Activated B cell treated with CpG ODN at 0.5 μM for 24 hours (primary cell): ENCODE results near the gene NAPSA. TPM values are rescaled to one million over a fixed set of nuclear protein-coding genes. Genes with fewer than 3 reads are reported as not detected.

Experiments used
- ATAC-seq: fragments of 200-7000 bp; cut with Tn5 transposase; one replicate; pipeline ENCODE4 v1.10.0; 2021; ENCODE audit warnings: low read depth, mild to moderate bottlenecking, moderate library complexity
- CTCF ChIA-PET: fragments of 350-600 bp; sonication (Branson Sonifier 250); formaldehyde crosslinking; loops from one replicate; lab custom pipeline; 2021; ENCODE audit warnings: antibody characterized with exemption; lab: Charles Lee
- POLR2A ChIA-PET: fragments of 350-600 bp; sonication (Branson Sonifier 250); formaldehyde crosslinking; loops from one replicate; lab custom pipeline; 2021; ENCODE audit warnings: antibody characterized with exemption; lab: Charles Lee
- DNase-seq: peaks from one replicate; pipeline ENCODE4 v3.0.0; 2022
- H3K27ac Mint-ChIP-seq: one replicate; pipeline ENCODE4 v1.8.0; 2020; ENCODE audit warnings: mixed read lengths
- H3K27me3 Mint-ChIP-seq: one replicate; pipeline ENCODE4 v1.8.0; 2021; ENCODE audit warnings: mixed read lengths
- H3K36me3 Mint-ChIP-seq: one replicate; pipeline ENCODE4 v1.8.0; 2021; ENCODE audit warnings: low read depth, mixed read lengths
- H3K4me1 Mint-ChIP-seq: one replicate; pipeline ENCODE4 v1.8.0; 2021; ENCODE audit warnings: mixed read lengths
- H3K4me3 Mint-ChIP-seq: one replicate; pipeline ENCODE4 v1.8.0; 2020; ENCODE audit warnings: mild to moderate bottlenecking, mixed read lengths
- H3K9me3 Mint-ChIP-seq: one replicate; pipeline ENCODE4 v1.8.0; 2020; ENCODE audit warnings: mixed read lengths
- intact Hi-C: fragments of 100-400 bp; cut with micrococcal nuclease; formaldehyde crosslinking; loops from one replicate; pipeline ENCODE4 v1.15.1; 2024
- total RNA-seq: library from RNA; stranded (reverse); gene quantifications from 2 replicates; pipeline ENCODE4 v1.2.3, GENCODE V29; 2022
- TF ChIP-seq, protein P1 (sequence below): fragments of 200-600 bp; IDR thresholded peaks from one replicate; pipeline ENCODE4 v1.8.0; 2022; ENCODE audit warnings: antibody characterized with exemption, mild to moderate bottlenecking

Gene NAPSA
- total RNA-seq, 1 donor from 2014 or later, result 2.4 TPM

DNA sequence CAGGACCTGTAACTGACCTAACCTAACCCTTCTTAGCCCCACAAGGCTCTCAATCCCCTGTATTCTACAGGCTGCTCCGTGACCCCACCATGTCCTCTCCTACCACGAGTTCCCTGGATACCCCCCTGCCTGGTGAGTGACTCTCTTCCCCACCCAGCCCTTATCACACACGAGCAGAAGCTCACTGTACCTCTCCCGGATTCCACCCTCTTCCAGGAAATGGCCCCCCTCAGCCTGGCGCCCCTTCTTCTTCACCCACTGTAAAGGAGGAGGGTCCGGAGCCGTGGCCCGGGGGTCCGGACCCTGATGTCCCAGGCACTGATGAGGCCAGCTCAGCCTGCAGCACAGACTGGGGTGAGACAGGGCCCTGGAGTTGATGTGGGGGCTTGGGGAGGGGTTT is 12.1 kb upstream of the NAPSA start:
- ATAC-seq, result no peak
- Mint-ChIP-seq H3K4me3 (peak overlapping the region; percentile 99), H3K9me3 (no peaks in the 10 kb centered on the region), H3K4me1 (peaks cover 14% of the 10 kb centered on the region), H3K36me3 (peaks cover 54% of the 10 kb centered on the region), H3K27ac (peak overlapping the region; percentile 78), H3K27me3 (no peaks in the 10 kb centered on the region)
- ChIA-PET CTCF (no interaction called here), POLR2A (interaction anchor here (2.1 kb wide), 1 partner anchor 133 kb away, joined by 12 read pairs; the partner anchor contains the start of gene JOSD2)
- TF ChIP-seq, protein P1, sequence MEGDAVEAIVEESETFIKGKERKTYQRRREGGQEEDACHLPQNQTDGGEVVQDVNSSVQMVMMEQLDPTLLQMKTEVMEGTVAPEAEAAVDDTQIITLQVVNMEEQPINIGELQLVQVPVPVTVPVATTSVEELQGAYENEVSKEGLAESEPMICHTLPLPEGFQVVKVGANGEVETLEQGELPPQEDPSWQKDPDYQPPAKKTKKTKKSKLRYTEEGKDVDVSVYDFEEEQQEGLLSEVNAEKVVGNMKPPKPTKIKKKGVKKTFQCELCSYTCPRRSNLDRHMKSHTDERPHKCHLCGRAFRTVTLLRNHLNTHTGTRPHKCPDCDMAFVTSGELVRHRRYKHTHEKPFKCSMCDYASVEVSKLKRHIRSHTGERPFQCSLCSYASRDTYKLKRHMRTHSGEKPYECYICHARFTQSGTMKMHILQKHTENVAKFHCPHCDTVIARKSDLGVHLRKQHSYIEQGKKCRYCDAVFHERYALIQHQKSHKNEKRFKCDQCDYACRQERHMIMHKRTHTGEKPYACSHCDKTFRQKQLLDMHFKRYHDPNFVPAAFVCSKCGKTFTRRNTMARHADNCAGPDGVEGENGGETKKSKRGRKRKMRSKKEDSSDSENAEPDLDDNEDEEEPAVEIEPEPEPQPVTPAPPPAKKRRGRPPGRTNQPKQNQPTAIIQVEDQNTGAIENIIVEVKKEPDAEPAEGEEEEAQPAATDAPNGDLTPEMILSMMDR, result no peak
- intact Hi-C loops, result loop anchor here (2.0 to 5.0 kb wide), 3 partner anchors 35 to 501 kb away; partner anchors contain the start of genes AKT1S1 and TBC1D17
- DNase-seq, result no peak

DNA sequence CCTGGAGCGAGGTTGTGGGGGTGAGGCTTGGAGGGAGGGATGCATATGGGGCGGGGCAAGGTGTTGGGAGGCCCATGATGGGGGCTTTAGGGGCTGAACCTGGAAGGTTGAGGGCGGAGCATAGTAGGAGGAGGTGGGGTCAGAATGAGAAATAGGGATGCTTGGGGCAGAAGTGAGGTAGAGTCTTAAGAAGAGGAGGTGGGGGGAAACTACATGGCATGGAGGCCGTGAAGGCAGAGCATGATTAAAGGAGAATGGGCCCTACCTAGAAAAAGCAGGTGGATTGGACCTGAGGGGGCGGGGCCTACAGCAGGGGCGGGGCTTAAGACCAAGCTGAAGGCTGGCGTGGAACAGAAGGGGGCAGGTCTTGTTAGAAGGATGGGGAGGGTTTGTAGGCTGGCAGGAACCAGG is 11.6 kb upstream of the NAPSA start:
- H3K9me3 Mint-ChIP-seq, result no peaks in the 10 kb centered on the region
- CTCF ChIA-PET, result no interaction called here
- peak overlapping the region; percentile 78 for H3K27ac Mint-ChIP-seq
- DNase-seq, result no peak
- POLR2A ChIA-PET, result interaction anchor here (1.6 to 3.3 kb wide), 4 partner anchors 8 to 134 kb away, joined by 6 to 20 read pairs (median 14); partner anchors contain the start of genes JOSD2, POLD1 and SPIB
- intact Hi-C loops, result loop anchor here (2.0 to 5.0 kb wide), 3 partner anchors 35 to 500 kb away; partner anchors contain the start of genes AKT1S1 and TBC1D17
- peak overlapping the region; percentile 99 for H3K4me3 Mint-ChIP-seq
- TF ChIP-seq, protein P1, result no peak
- peaks cover 14% of the 10 kb centered on the region for H3K4me1 Mint-ChIP-seq
- no peaks in the 10 kb centered on the region for H3K27me3 Mint-ChIP-seq
- H3K36me3 Mint-ChIP-seq, result peaks cover 54% of the 10 kb centered on the region
- ATAC-seq, result peak; percentile 13

DNA sequence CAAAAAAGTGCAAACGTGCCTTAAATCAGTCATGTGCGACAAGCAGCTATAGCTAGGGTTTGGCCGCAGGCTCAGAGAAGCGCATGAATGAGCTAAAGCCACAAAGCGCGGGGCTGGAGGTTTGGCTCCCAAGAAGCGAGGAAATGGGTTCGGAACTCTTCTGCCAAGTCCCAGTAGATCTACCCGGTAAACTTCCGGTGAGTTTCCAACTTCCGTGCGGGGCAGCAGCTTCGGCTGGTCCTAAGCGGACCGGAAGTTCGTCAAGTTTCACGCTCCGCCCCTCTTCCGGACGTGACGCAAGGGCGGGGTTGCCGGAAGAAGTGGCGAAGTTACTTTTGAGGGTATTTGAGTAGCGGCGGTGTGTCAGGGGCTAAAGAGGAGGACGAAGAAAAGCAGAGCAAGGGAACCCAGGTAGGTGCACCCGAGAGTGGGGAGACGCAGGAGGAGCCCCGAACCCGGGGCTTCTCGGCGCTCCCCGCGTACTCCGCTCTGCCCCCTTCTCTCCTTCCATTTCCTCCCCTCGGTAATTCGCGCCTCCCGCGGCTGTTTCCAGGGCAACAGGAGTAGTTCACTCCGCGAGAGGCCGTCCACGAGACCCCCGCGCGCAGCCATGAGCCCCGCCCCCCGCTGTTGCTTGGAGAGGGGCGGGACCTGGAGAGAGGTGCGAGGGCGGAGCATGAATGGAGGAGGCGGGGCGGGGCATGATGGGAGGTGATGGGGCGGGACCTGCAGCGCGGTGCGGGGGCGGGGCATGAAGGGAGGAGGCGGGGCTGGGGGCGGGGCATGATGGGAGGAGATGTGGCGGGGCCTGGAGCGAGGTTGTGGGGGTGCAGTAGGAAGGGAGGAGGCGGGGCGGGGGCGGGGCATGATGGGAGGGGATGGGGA is 11.0 kb upstream of the NAPSA start, which contains the start of gene NR1H2:
Gene NR1H2 (plus strand): TSS at position 292 of the 885 bp plus-strand sequence. CDS start 1,149 bp downstream, outside the sequence.
- CTCF ChIA-PET, result interaction anchor here (0.6 to 1.2 kb wide), 4 partner anchors 19 to 86 kb away, joined by 3 to 5 read pairs (median 4); no protein-coding TSS in a partner anchor
- H3K4me3 Mint-ChIP-seq, result peak within 1 kb of the TSS; percentile 99
- H3K9me3 Mint-ChIP-seq, result no peaks in the 10 kb centered on the region
- H3K4me1 Mint-ChIP-seq, result peaks cover 14% of the 10 kb centered on the region
- ATAC-seq (peak; percentile 88), DNase-seq (peak; percentile 90)
- intact Hi-C loops, result loop anchor here (1.0 to 5.0 kb wide), 9 partner anchors 8 to 500 kb away; partner anchors contain the start of genes AKT1S1, JOSD2, KCNC3 and POLD1
- TF ChIP-seq, protein P1, result no peak
- peak within 1 kb of the TSS; percentile 99 for H3K27ac Mint-ChIP-seq
- POLR2A ChIA-PET, result interaction anchor here (0.7 to 3.3 kb wide), 19 partner anchors 9 to 443 kb away, joined by 3 to 27 read pairs (median 6); partner anchors contain the start of genes EMC10, GARIN5A, JOSD2 and KCNC3
- H3K36me3 Mint-ChIP-seq, result peaks cover 47% of the 10 kb centered on the region
- no peaks in the 10 kb centered on the region for H3K27me3 Mint-ChIP-seq

DNA sequence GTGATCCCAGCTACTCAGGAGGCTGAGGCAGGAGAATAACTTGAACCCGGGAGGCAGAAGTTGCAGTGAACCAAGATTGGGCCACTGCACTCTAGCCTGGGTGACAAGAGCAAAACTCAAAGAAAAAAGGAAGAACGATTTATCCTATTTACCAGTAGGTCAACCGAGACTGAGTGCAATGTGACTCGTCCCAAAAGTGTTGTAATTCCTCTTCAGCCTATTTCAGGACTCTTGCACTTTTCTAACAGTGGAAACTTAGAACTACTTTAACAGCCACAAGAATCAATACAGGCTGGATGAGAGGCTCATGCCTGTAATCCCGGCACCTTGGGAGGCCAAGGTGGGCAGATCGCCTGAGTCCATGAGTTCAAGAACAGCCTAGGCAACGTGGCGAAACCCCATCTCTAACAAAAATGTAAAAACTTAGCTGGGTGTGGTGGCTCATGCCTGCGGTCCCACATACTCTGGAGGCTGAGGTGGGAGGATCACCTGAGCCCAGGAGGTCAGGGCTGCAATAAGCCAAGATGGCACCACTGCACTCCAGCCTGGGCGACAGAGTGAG is 6.6 kb upstream of the NAPSA start:
- TF ChIP-seq, protein P1, result no peak
- ChIA-PET POLR2A (no interaction called here), CTCF (no interaction called here)
- no peak overlapping the region for H3K4me3 Mint-ChIP-seq
- ATAC-seq (no peak), DNase-seq (no peak)
- no peaks in the 10 kb centered on the region for H3K27me3 Mint-ChIP-seq
- H3K4me1 Mint-ChIP-seq, result peaks cover 26% of the 10 kb centered on the region
- H3K9me3 Mint-ChIP-seq, result no peaks in the 10 kb centered on the region
- H3K27ac Mint-ChIP-seq, result no peak overlapping the region
- H3K36me3 Mint-ChIP-seq, result peaks cover 5% of the 10 kb centered on the region
- intact Hi-C loops, result no loop called here
